Activated CD4-positive, alpha-beta T cell treated with anti-CD3 and anti-CD28 coated beads for 24 hours (primary cell): ENCODE measurements around the gene CA5A.
"Not testable (repeated sequence)": the region's sequence is repeated elsewhere in the genome, so short reads cannot be mapped to it uniquely, and the experiment has no call there.

Experiments used
- DNase-seq, 2 donors: peaks; one replicate each; pipeline ENCODE4 v3.0.0-alpha.2; 2020; ENCODE audit warnings: low read depth in 2 of 2

Gene CA5A

GRCh38 chr16:87896176-87896890 lies 40.0 kb downstream of the CA5A start:
- not testable (repeated sequence) for DNase-seq

GRCh38 chr16:87895641-87896141 lies 40.6 kb downstream of the CA5A start:
- DNase-seq = peak; percentile 68 to 70

- DNase-seq = not testable (repeated sequence)
These were observed 42.3 kb downstream of the CA5A start for GRCh38 chr16:87894005-87894404.

- no peak for DNase-seq
These were observed 44.6 kb downstream of the CA5A start for GRCh38 chr16:87891764-87892163.

- DNase-seq = not testable (repeated sequence)
These were observed 46.6 kb downstream of the CA5A start for GRCh38 chr16:87889762-87890161.

GRCh38 chr16:87888346-87888745 lies 48.0 kb downstream of the CA5A start:
- not testable (repeated sequence) for DNase-seq

- DNase-seq = not testable (repeated sequence)
These were observed 48.4 kb downstream of the CA5A start for GRCh38 chr16:87887931-87888330.

GRCh38 chr16:87885371-87885967 lies 50.9 kb downstream of the CA5A start:
- not testable (repeated sequence) for DNase-seq

- DNase-seq = no peak
These were observed 53.8 kb downstream of the CA5A start for GRCh38 chr16:87882436-87883019.

GRCh38 chr16:87881324-87882200 lies 54.8 kb downstream of the CA5A start:
- DNase-seq = no peak

- no peak for DNase-seq
These were observed 56.1 kb downstream of the CA5A start for GRCh38 chr16:87880117-87880696.

GRCh38 chr16:87879411-87880013 lies 56.8 kb downstream of the CA5A start:
- DNase-seq = not testable (repeated sequence)

GRCh38 chr16:87878704-87879103 lies 57.6 kb downstream of the CA5A start:
- no peak for DNase-seq

GRCh38 chr16:87877942-87878507 lies 58.3 kb downstream of the CA5A start:
- no peak for DNase-seq

- DNase-seq = peak; percentile 71 to 76
These were observed 61.5 kb downstream of the CA5A start for GRCh38 chr16:87874639-87875427.

GRCh38 chr16:87870418-87871291 lies 65.7 kb downstream of the CA5A start:
- not testable (repeated sequence) for DNase-seq

GRCh38 chr16:87869879-87870417 lies 66.4 kb downstream of the CA5A start:
- not testable (repeated sequence) for DNase-seq

- DNase-seq = peak; percentile 88
These were observed 67.1 kb downstream of the CA5A start, which contains the start of gene SLC7A5 for GRCh38 chr16:87869061-87869878. TSS of gene SLC7A5 (minus strand) at chr16:87869507. CDS start at chr16:87869422, 85 bp downstream.
